Endothelial cell of umbilical vein (primary cell): ENCODE data around the gene RPP25. TPM values are rescaled to one million over a fixed set of nuclear protein-coding genes. Genes with fewer than 3 reads are reported as not detected.

Experiments used
- BruUV-seq: library from RNA; stranded (reverse); fragments of 400-500 nt; replicated peaks from 2 replicates; lab custom pipeline; 2021; lab: Mats Ljungman, UMichigan
- CTCF ChIA-PET: fragments of 300-600, 350-600 bp; sonication (Branson Sonifier 250); formaldehyde crosslinking; loops from one replicate; lab custom pipeline; 2021; ENCODE audit warnings: antibody characterized with exemption, inconsistent platforms; lab: Charles Lee
- POLR2A ChIA-PET: fragments of 300-600, 350-600 bp; sonication (Branson Sonifier 250); formaldehyde crosslinking; loops from one replicate; lab custom pipeline; 2021; ENCODE audit warnings: antibody characterized with exemption, inconsistent platforms; lab: Charles Lee
- DNase-seq: peaks from one replicate; pipeline ENCODE4 v3.0.0-alpha.2; 2011; ENCODE audit warnings: low read depth, low spot score
- FAIRE-seq: peaks from 2 replicates; lab custom pipeline; 2011; peaks lifted over from hg19 to GRCh38; lab: Jason Lieb, UNC
- H2AFZ ChIP-seq: 2 replicates; pipeline ENCODE4 v1.6.0; 2012; ENCODE audit warnings: low read depth, low read length, control low read depth, inconsistent platforms
- H3K27ac ChIP-seq: 2 replicates; pipeline ENCODE4 v1.5.1; 2011; ENCODE audit warnings: low read depth, mild to moderate bottlenecking, control low read depth, low read length, moderate library complexity; ENCODE audit not compliant: insufficient read depth
- H3K27me3 ChIP-seq, 2 experiments: 2 replicates each; pipeline versions ENCODE4 v1.6.0 to v1.6.1; 2011; ENCODE audit warnings: low read length in 2 of 2, mixed read lengths in 1 of 2; ENCODE audit not compliant: control insufficient read depth in 2 of 2, insufficient read depth in 2 of 2
- H3K36me3 ChIP-seq, 2 experiments: 2 replicates in 1 of 2; 3 replicates in 1 of 2; pipeline ENCODE4 v1.5.1; 2011; ENCODE audit warnings: low read length in 2 of 2, mild to moderate bottlenecking in 1 of 2, moderate library complexity in 1 of 2; ENCODE audit not compliant: control insufficient read depth in 2 of 2, insufficient read depth in 2 of 2; ENCODE audit errors: extremely low read depth in 1 of 2
- H3K4me1 ChIP-seq: 3 replicates; pipeline ENCODE4 v1.5.1; 2011; ENCODE audit warnings: mild to moderate bottlenecking, low read length; ENCODE audit not compliant: control insufficient read depth, insufficient read depth; ENCODE audit errors: extremely low read depth
- H3K4me2 ChIP-seq: 2 replicates; pipeline ENCODE4 v1.6.1; 2011; ENCODE audit warnings: low read length, control low read depth, mixed read lengths; ENCODE audit not compliant: insufficient read depth
- H3K4me3 ChIP-seq, 3 experiments: fragments of 200-600 bp in 1 of 3; sonication (generic), shearing (Covaris generic) in 1 of 3; replicated peaks in 1 of 3; 2 replicates each; pipeline ENCODE4 v1.5.1; 2011 to 2016; ENCODE audit warnings: control low read depth in 3 of 3, low read length in 3 of 3, mild to moderate bottlenecking in 2 of 3, inconsistent platforms in 1 of 3, low read depth in 1 of 3, moderate library complexity in 1 of 3; ENCODE audit not compliant: insufficient read depth in 1 of 3
- H3K79me2 ChIP-seq: 2 replicates; pipeline ENCODE4 v1.6.0; 2012; ENCODE audit warnings: low read length, inconsistent platforms; ENCODE audit not compliant: control insufficient read depth, insufficient read depth
- H3K9ac ChIP-seq: replicated peaks from 2 replicates; pipeline ENCODE3; 2011; ENCODE audit warnings: low read length, control low read depth; ENCODE audit not compliant: insufficient read depth; ENCODE audit errors: extremely low read depth
- H3K9me1 ChIP-seq: replicated peaks from 3 replicates; pipeline ENCODE4 v1.6.0; 2011; ENCODE audit warnings: mild to moderate bottlenecking, low read length; ENCODE audit not compliant: control insufficient read depth, insufficient read depth; ENCODE audit errors: extremely low read depth
- H3K9me3 ChIP-seq: replicated peaks from 2 replicates; pipeline ENCODE4 v1.5.1; 2012; ENCODE audit warnings: low read length, inconsistent platforms; ENCODE audit not compliant: control insufficient read depth, insufficient read depth
- H4K20me1 ChIP-seq: replicated peaks from 2 replicates; pipeline ENCODE3; 2011; ENCODE audit warnings: mild to moderate bottlenecking, low read length; ENCODE audit not compliant: control insufficient read depth, insufficient read depth; ENCODE audit errors: extremely low read depth
- EZH2 ChIP-seq: IDR thresholded peaks from 2 replicates; pipeline ENCODE4 v1.6.1; 2012; ENCODE audit warnings: borderline replicate concordance, low read depth, mild to moderate bottlenecking, moderate library complexity, low read length, inconsistent platforms; ENCODE audit not compliant: severe bottlenecking
- GATA2 ChIP-seq: IDR thresholded peaks from 2 replicates; pipeline ENCODE4 v1.7.0; 2011; ENCODE audit warnings: low read depth, mild to moderate bottlenecking, moderate library complexity, mixed read lengths, low read length; ENCODE audit not compliant: insufficient read length, insufficient read depth
- MYC ChIP-seq: IDR thresholded peaks from one replicate; pipeline ENCODE4 v1.6.1; 2011; ENCODE audit warnings: mild to moderate bottlenecking, low read depth, low read length
- POLR2A ChIP-seq: IDR thresholded peaks from 2 replicates; pipeline ENCODE4 v1.6.1; 2012; ENCODE audit warnings: low read depth, mild to moderate bottlenecking, control low read depth, low read length
- POLR2AphosphoS5 ChIP-seq: IDR thresholded peaks from 2 replicates; pipeline ENCODE4 v1.6.1; 2012; ENCODE audit warnings: low read depth, mild to moderate bottlenecking, control low read depth, low read length, moderate library complexity; ENCODE audit not compliant: insufficient read depth
- dilution Hi-C: fragments of 300-500 bp; cut with MboI; formaldehyde crosslinking; loops from one replicate; pipeline ENCODE4 v1.15.0; 2019; ENCODE audit warnings: low sequenced_read_pairs; ENCODE audit not compliant: extremely low pct_ligation_motif_present
- intact Hi-C: fragments of 100-400 bp; cut with micrococcal nuclease; formaldehyde crosslinking; loops from one replicate; pipeline ENCODE4 v1.10.0; 2022
- polyA plus RNA-seq, 4 experiments: library from polyadenylated mRNA; depleted of rRNA in 3 of 4; stranded (reverse) in 3 of 4; unstranded in 1 of 4; fragments of >200 nt; gene quantifications; 2 replicates each; pipeline versions ENCODE4 v1.2.1 to v1.2.3, GENCODE V29; 2011 to 2012; ENCODE audit warnings: missing spikeins in 1 of 4
- total RNA-seq: library from RNA; stranded (reverse); gene quantifications from 2 replicates; pipeline ENCODE4 v1.2.3, GENCODE V29; 2021
- TF ChIP-seq, protein P1 (sequence below): IDR thresholded peaks from 2 replicates; pipeline ENCODE4 v1.6.1; 2011; ENCODE audit not compliant: insufficient read depth, insufficient read length

Gene RPP25
- total and polyA plus RNA-seq, 2 donors (not counting 3 experiments of a cell fraction or from before 2014, with no cell fraction given) = 10.1 to 13.8 TPM

DNA sequence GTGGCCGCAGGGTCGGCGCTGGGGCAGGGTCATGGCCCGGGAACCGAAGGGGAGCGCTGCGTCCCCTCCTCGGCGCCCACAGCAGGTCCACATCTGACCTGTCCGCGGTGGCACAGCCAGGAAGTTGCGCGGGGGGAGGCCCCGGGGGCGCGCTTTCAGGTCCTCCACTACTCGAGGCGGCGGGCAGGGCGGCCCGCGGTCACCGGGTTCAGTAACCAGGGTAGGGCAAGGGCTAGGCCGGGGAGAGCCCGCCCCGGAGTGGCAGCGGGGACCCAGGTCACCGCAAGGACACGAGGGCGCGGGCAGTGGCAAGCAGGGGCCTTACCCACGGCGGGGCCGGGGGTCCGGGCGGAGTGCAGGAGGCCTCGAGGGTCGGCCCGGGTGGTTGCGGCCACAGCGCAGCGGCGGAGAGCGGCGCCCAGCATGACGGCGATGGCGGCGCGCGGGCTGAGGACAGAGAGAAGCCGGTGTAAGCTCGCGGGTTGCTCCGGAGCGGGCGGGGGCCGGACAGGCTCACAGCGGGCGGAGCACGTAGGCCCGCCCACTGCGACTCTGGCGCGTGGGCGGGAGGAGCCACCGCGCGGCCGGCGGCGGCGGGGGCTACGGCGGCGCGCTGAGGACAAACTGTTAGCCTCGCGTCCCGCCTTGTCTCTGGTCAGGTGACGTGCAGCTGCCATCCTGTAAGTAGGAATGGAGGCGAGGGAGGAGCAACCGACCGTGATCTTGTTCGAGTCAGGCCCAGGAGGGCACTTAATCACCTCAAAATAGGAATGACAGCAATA is 18.8 kb downstream of the RPP25 start, which contains the start of gene COX5A:
Gene COX5A, minus strand, starts transcription at position 484 of the 782 bp plus-strand sequence. Its CDS starts 59 bp downstream, at position 425.
- Histone ChIP-seq H3K4me1 (peaks cover 7% of the 10 kb centered on the region), H3K9me1 (no peaks in the 10 kb centered on the region), H3K9me3 (no peaks in the 10 kb centered on the region), H3K9ac (peak within 1 kb of the TSS; percentile 89), H3K4me3 (peak within 1 kb of the TSS; percentile 92 to 99 (median 99)), H3K36me3 (no peaks in the 10 kb centered on the region), H2AFZ (peak within 1 kb of the TSS; percentile 84), H3K27me3 (no peaks in the 10 kb centered on the region), H4K20me1 (no peaks in the 10 kb centered on the region), H3K27ac (peak within 1 kb of the TSS; percentile 60), H3K79me2 (peaks cover 48% of the 10 kb centered on the region), H3K4me2 (peak within 1 kb of the TSS; percentile 97)
- CTCF ChIA-PET = interaction anchor here (0.6 to 1.8 kb wide), 8 partner anchors 12 to 889 kb away, joined by 3 to 9 read pairs (median 4); partner anchors contain the start of genes CSK, FAM219B and RPP25
- intact Hi-C loops = loop anchor here (1.0 to 5.0 kb wide), 4 partner anchors 13 to 95 kb away; partner anchors contain the start of genes FAM219B, RPP25 and ULK3
- peak; percentile 98 for DNase-seq
- FAIRE-seq = peak; percentile 98
- TF ChIP-seq EZH2 = no peak
- peak; percentile 90 for TF ChIP-seq POLR2AphosphoS5
- TF ChIP-seq, protein P1, sequence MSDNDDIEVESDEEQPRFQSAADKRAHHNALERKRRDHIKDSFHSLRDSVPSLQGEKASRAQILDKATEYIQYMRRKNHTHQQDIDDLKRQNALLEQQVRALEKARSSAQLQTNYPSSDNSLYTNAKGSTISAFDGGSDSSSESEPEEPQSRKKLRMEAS = peak; percentile 73
- TF ChIP-seq GATA2 = no peak
- TF ChIP-seq POLR2A = peak; percentile 82
- TF ChIP-seq MYC = peak; percentile 66
- POLR2A ChIA-PET = interaction anchor here (0.6 to 0.7 kb wide), 3 partner anchors 19 to 82 kb away, joined by 3 to 4 read pairs (median 3); partner anchors contain the start of genes FAM219B and RPP25
- dilution Hi-C loops = no loop called here
- BruUV-seq = no TSS peak
